OCI-LY7 (cell line): ENCODE results near the gene APOBEC3H. TPM values are rescaled to one million over a fixed set of nuclear protein-coding genes. Genes with fewer than 3 reads are reported as not detected.

Experiments used
- BruUV-seq: library from RNA; stranded (reverse); fragments of 400-500 nt; replicated peaks from 2 replicates; lab custom pipeline; 2021; lab: Mats Ljungman, UMichigan
- CTCF ChIA-PET: fragments of 300-600 bp; sonication (Branson Sonifier 250); formaldehyde crosslinking; loops from one replicate; lab custom pipeline; 2022; ENCODE audit warnings: antibody characterized with exemption; ENCODE audit not compliant: unreplicated experiment; lab: Charles Lee
- POLR2A ChIA-PET: fragments of 300-600 bp; sonication (Branson Sonifier 250); formaldehyde crosslinking; loops from one replicate; lab custom pipeline; 2022; ENCODE audit warnings: antibody characterized with exemption; lab: Charles Lee
- DNase-seq: peaks from one replicate; pipeline ENCODE4 v3.0.0-alpha.2; 2015; ENCODE audit warnings: low spot score
- H2AFZ ChIP-seq: fragments of 200-600 bp; sonication (generic), shearing (Covaris generic); 2 replicates; pipeline ENCODE4 v1.6.1; 2014; ENCODE audit warnings: mild to moderate bottlenecking, antibody characterized with exemption, low read length, moderate library complexity
- H3K27ac ChIP-seq: fragments of 200-600 bp; sonication (generic); 2 replicates; pipeline ENCODE4 v1.5.1; 2014; ENCODE audit warnings: mixed run types, low read depth, mild to moderate bottlenecking, moderate library complexity, low read length, inconsistent platforms; ENCODE audit not compliant: poor library complexity, severe bottlenecking
- H3K36me3 ChIP-seq: fragments of 200-600 bp; sonication (generic); 2 replicates; pipeline ENCODE4 v1.6.1; 2014; ENCODE audit warnings: mild to moderate bottlenecking, antibody characterized with exemption, low read length, moderate library complexity, mixed read lengths; ENCODE audit not compliant: insufficient read depth
- H3K4me1 ChIP-seq: fragments of 200-600 bp; sonication (generic); 2 replicates; pipeline ENCODE4 v1.5.1; 2014; ENCODE audit warnings: mild to moderate bottlenecking, low read length; ENCODE audit not compliant: insufficient read depth, poor library complexity, severe bottlenecking
- H3K4me2 ChIP-seq: fragments of 200-600 bp; sonication (generic); 2 replicates; pipeline ENCODE4 v1.6.1; 2014; ENCODE audit warnings: mild to moderate bottlenecking, low read length
- H3K4me3 ChIP-seq: fragments of 200-600 bp; sonication (generic); 2 replicates; pipeline ENCODE4 v1.5.1; 2014; ENCODE audit warnings: mild to moderate bottlenecking, low read depth, low read length; ENCODE audit not compliant: poor library complexity, severe bottlenecking
- H3K79me2 ChIP-seq: fragments of 200-600 bp; sonication (generic); 2 replicates; pipeline ENCODE4 v1.6.1; 2016; ENCODE audit warnings: low read depth, mild to moderate bottlenecking, low read length, moderate library complexity, mixed read lengths; ENCODE audit not compliant: insufficient read depth
- H3K9me2 ChIP-seq: fragments of 200-600 bp; sonication (generic); 2 replicates; pipeline ENCODE4 v1.6.1; 2016; ENCODE audit warnings: mild to moderate bottlenecking, low read length, mixed read lengths; ENCODE audit not compliant: insufficient read depth
- H3K9me3 ChIP-seq: fragments of 200-600 bp; sonication (generic); 2 replicates; pipeline ENCODE4 v1.6.1; 2014; ENCODE audit warnings: mild to moderate bottlenecking, mixed run types, low read length, mixed read lengths
- H4K20me1 ChIP-seq: fragments of 200-600 bp; sonication (generic); 2 replicates; pipeline ENCODE4 v1.6.1; 2014; ENCODE audit warnings: mild to moderate bottlenecking, antibody characterized with exemption, low read length, moderate library complexity, mixed read lengths; ENCODE audit not compliant: insufficient read depth
- CTCF ChIP-seq: fragments of 200-600 bp; sonication (generic); conservative IDR thresholded peaks from 2 replicates; pipeline ENCODE4 v1.5.1; 2014; ENCODE audit warnings: mild to moderate bottlenecking, antibody characterized with exemption, low read length, moderate library complexity, mixed read lengths
- EZH2phosphoT487 ChIP-seq: fragments of 200-600 bp; sonication (generic); IDR thresholded peaks from 2 replicates; pipeline ENCODE4 v1.6.1; 2018; ENCODE audit warnings: low read depth, borderline replicate concordance, mild to moderate bottlenecking, mixed run types, antibody characterized with exemption, low read length, moderate library complexity, mixed read lengths
- intact Hi-C: fragments of 100-400 bp; cut with micrococcal nuclease; formaldehyde crosslinking; loops from one replicate; pipeline ENCODE4 v1.10.0; 2022; ENCODE audit not compliant: unreplicated experiment
- total RNA-seq, 2 experiments: library from RNA; depleted of rRNA in 1 of 2; stranded (reverse); fragments of >200 nt in 1 of 2; shearing (Covaris generic) in 1 of 2; gene quantifications; 2 replicates each; pipeline ENCODE4 v1.2.3, GENCODE V29; 2014 to 2022

APOBEC3H gene
- total RNA-seq, 2 experiments from 2014 or later = 0.99 to 1.2 TPM

- no peaks in the 10 kb centered on the region for H3K9me3 ChIP-seq
- POLR2A ChIA-PET = no interaction called here
- H3K36me3 ChIP-seq = no peaks in the 10 kb centered on the region
- CTCF ChIA-PET = no interaction called here
- H3K79me2 ChIP-seq = no peaks in the 10 kb centered on the region
- no peak overlapping the region for H3K4me2 ChIP-seq
- H3K9me2 ChIP-seq = no peaks in the 10 kb centered on the region
- H3K27ac ChIP-seq = no peak overlapping the region
- H3K4me3 ChIP-seq = no peak overlapping the region
- DNase-seq = no peak
- H4K20me1 ChIP-seq = no peaks in the 10 kb centered on the region
- intact Hi-C loops = no loop called here
- BruUV-seq = no TSS peak
- no peak overlapping the region for H2AFZ ChIP-seq
- no peaks in the 10 kb centered on the region for H3K4me1 ChIP-seq
- TF ChIP-seq EZH2phosphoT487 (no peak), CTCF (no peak)
Observed at GRCh38 chr22:39129746-39130145, 32.7 kb downstream of the APOBEC3H start.

GRCh38 chr22:39130152-39130704 is 33.2 kb downstream of the APOBEC3H start:
- POLR2A ChIA-PET = no interaction called here
- Histone ChIP-seq H2AFZ (no peak overlapping the region), H4K20me1 (no peaks in the 10 kb centered on the region), H3K9me3 (no peaks in the 10 kb centered on the region), H3K4me2 (no peak overlapping the region), H3K27ac (no peak overlapping the region), H3K36me3 (no peaks in the 10 kb centered on the region), H3K4me3 (no peak overlapping the region), H3K9me2 (no peaks in the 10 kb centered on the region), H3K4me1 (no peaks in the 10 kb centered on the region), H3K79me2 (no peaks in the 10 kb centered on the region)
- BruUV-seq = no TSS peak
- intact Hi-C loops = no loop called here
- DNase-seq = no peak
- TF ChIP-seq CTCF (no peak), EZH2phosphoT487 (no peak)
- CTCF ChIA-PET = no interaction called here
